Endodermal cell (in vitro differentiated cells): Measurements from ENCODE around the gene MINDY1. TPM values are rescaled to one million over a fixed set of nuclear protein-coding genes. Genes with fewer than 3 reads are reported as not detected.

Experiments used
- DNase-seq: peaks from one replicate; pipeline ENCODE4 v3.0.0-alpha.2; 2017
- H3K27ac ChIP-seq: 2 replicates; pipeline ENCODE4 v1.5.1; 2013; ENCODE audit warnings: mild to moderate bottlenecking, low read depth, low read length, moderate library complexity
- H3K27me3 ChIP-seq: 2 replicates; pipeline ENCODE4 v1.6.1; 2013; ENCODE audit warnings: mild to moderate bottlenecking, low read length, moderate library complexity; ENCODE audit not compliant: insufficient read depth, control insufficient read depth, poor library complexity, severe bottlenecking
- H3K36me3 ChIP-seq: 2 replicates; pipeline ENCODE4 v1.7.0; 2013; ENCODE audit warnings: mild to moderate bottlenecking, low read length, moderate library complexity; ENCODE audit not compliant: control insufficient read depth, insufficient read depth
- H3K4me1 ChIP-seq: one replicate; pipeline ENCODE4 v1.7.0; 2013; ENCODE audit warnings: low read length; ENCODE audit not compliant: control insufficient read depth, insufficient read depth
- H3K4me3 ChIP-seq: 2 replicates; pipeline ENCODE4 v1.5.1; 2013; ENCODE audit warnings: mild to moderate bottlenecking, low read length, moderate library complexity
- H3K9ac ChIP-seq: 2 replicates; pipeline ENCODE4 v1.6.1; 2013; ENCODE audit warnings: mild to moderate bottlenecking, low read length, moderate library complexity; ENCODE audit not compliant: poor library complexity, severe bottlenecking; ENCODE audit errors: extremely low read depth
- H3K9me3 ChIP-seq: 2 replicates; pipeline ENCODE4 v1.6.1; 2013; ENCODE audit warnings: mild to moderate bottlenecking, low read length, moderate library complexity; ENCODE audit not compliant: control insufficient read depth
- H3K27ac Mint-ChIP-seq: 2 replicates; pipeline ENCODE4 v1.8.0; 2020; ENCODE audit warnings: mixed read lengths
- H3K27me3 Mint-ChIP-seq: 2 replicates; pipeline ENCODE4 v1.8.0; 2021; ENCODE audit warnings: mild to moderate bottlenecking, mixed read lengths; ENCODE audit not compliant: insufficient read depth
- H3K36me3 Mint-ChIP-seq: 2 replicates; pipeline ENCODE4 v1.8.0; 2020; ENCODE audit warnings: low read depth, mixed read lengths
- H3K4me1 Mint-ChIP-seq: 2 replicates; pipeline ENCODE4 v1.8.0; 2020; ENCODE audit warnings: mixed read lengths
- H3K4me3 Mint-ChIP-seq: 2 replicates; pipeline ENCODE4 v1.8.0; 2020; ENCODE audit warnings: mild to moderate bottlenecking, moderate library complexity, mixed read lengths
- H3K9me3 Mint-ChIP-seq: 2 replicates; pipeline ENCODE4 v1.8.0; 2020; ENCODE audit warnings: mild to moderate bottlenecking, mixed read lengths
- CTCF ChIP-seq: fragments of 200-600 bp; sonication (generic); conservative IDR thresholded peaks from 2 replicates; pipeline ENCODE4 v1.5.0; 2021; ENCODE audit warnings: antibody characterized with exemption, mild to moderate bottlenecking
- WGBS, 2 experiments: methylation state at CpG; one replicate each; pipeline versions ENCODE4 v1.1.5 to v1.1.7; 2013; ENCODE audit warnings: missing lambda C conversion rate in 2 of 2, mixed read lengths in 1 of 2; ENCODE audit not compliant: insufficient coverage in 1 of 2, insufficient read length in 1 of 2; 5-methylcytosine and 5-hydroxymethylcytosine counted together
- total RNA-seq, 2 donors: library from RNA; stranded (reverse); fragmentation: NEBNext Ultra II Directional in 1 of 2; extraction: Animal tissue kit (Norgen Biotek cat#: 25700) in 1 of 2; gene quantifications; 2 replicates in 1 of 2; 3 replicates in 1 of 2; pipeline ENCODE4 v1.2.1, GENCODE V29; 2021

MINDY1 gene
- total RNA-seq, 2 donors from 2014 or later, result 8.6 to 10.8 TPM

- Histone ChIP-seq H3K27ac (no peak overlapping the region), H3K9ac (no peak overlapping the region), H3K36me3 (no peaks in the 10 kb centered on the region), H3K4me1 (peaks cover 3% of the 10 kb centered on the region), H3K27me3 (no peaks in the 10 kb centered on the region), H3K4me3 (no peak overlapping the region), H3K9me3 (no peaks in the 10 kb centered on the region)
- no peak for DNase-seq
- no peak for TF ChIP-seq CTCF
- H3K27ac Mint-ChIP-seq, result no peak overlapping the region
- H3K36me3 Mint-ChIP-seq, result no peaks in the 10 kb centered on the region
- H3K9me3 Mint-ChIP-seq, result no peaks in the 10 kb centered on the region
- H3K4me3 Mint-ChIP-seq, result no peak overlapping the region
- no peaks in the 10 kb centered on the region for H3K27me3 Mint-ChIP-seq
- H3K4me1 Mint-ChIP-seq, result peaks cover 30% of the 10 kb centered on the region
Observed at GRCh38 chr1:151003180-151003579, 3.5 kb downstream of the MINDY1 start.

GRCh38 chr1:151002611-151003010 is 4.1 kb downstream of the MINDY1 start:
- no peaks in the 10 kb centered on the region for H3K27me3 Mint-ChIP-seq
- Histone ChIP-seq H3K4me1 (peaks cover 3% of the 10 kb centered on the region), H3K4me3 (no peak overlapping the region), H3K27me3 (no peaks in the 10 kb centered on the region), H3K9me3 (no peaks in the 10 kb centered on the region), H3K27ac (no peak overlapping the region), H3K36me3 (no peaks in the 10 kb centered on the region), H3K9ac (no peak overlapping the region)
- no peak for TF ChIP-seq CTCF
- 89 to 92% methylated on average over 2 of the region's 2 CpGs for WGBS, 2 experiments
- H3K4me1 Mint-ChIP-seq, result peaks cover 25% of the 10 kb centered on the region
- H3K9me3 Mint-ChIP-seq, result no peaks in the 10 kb centered on the region
- no peak overlapping the region for H3K4me3 Mint-ChIP-seq
- H3K36me3 Mint-ChIP-seq, result no peaks in the 10 kb centered on the region
- no peak overlapping the region for H3K27ac Mint-ChIP-seq
- DNase-seq, result no peak

GRCh38 chr1:151002051-151002450 is 4.7 kb downstream of the MINDY1 start:
- no peak overlapping the region for H3K27ac Mint-ChIP-seq
- H3K4me3 Mint-ChIP-seq, result no peak overlapping the region
- no peak for TF ChIP-seq CTCF
- Histone ChIP-seq H3K4me3 (no peak overlapping the region), H3K9ac (no peak overlapping the region), H3K9me3 (no peaks in the 10 kb centered on the region), H3K27ac (no peak overlapping the region), H3K36me3 (no peaks in the 10 kb centered on the region), H3K4me1 (peaks cover 2% of the 10 kb centered on the region), H3K27me3 (no peaks in the 10 kb centered on the region)
- H3K9me3 Mint-ChIP-seq, result no peaks in the 10 kb centered on the region
- peaks cover 21% of the 10 kb centered on the region for H3K4me1 Mint-ChIP-seq
- H3K27me3 Mint-ChIP-seq, result no peaks in the 10 kb centered on the region
- DNase-seq, result no peak
- WGBS, 2 experiments, result 96 to 100% methylated on average over 1 to 3 of the region's 3 CpGs
- no peaks in the 10 kb centered on the region for H3K36me3 Mint-ChIP-seq
